ENCODE measurements around the gene PSKH1. TPM values are rescaled to one million over a fixed set of nuclear protein-coding genes. Genes with fewer than 3 reads are reported as not detected.

Gene PSKH1
- total RNA-seq, 2 experiments from 2014 or later: 7.1 to 8.0 TPM

DNA sequence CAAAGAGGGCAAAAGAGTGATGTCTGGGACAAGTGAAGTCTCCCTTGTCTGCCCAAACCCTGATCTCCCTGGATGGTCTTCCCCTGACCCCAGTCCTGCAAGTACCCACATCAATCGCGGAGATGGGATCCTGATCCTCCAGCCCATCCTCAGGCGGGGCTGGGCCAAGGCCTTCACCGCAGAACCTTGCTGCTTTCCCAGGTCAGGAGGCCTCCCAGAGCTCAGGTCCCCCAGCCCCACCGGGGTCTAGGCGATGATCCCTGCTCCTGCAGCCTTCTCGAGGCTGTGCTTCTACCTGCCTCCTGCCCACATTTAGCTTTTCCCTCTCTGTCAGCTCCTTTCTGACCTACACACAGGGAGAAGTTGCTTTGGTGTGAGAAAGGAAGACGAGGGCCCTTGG, 69.1 kb downstream of the PSKH1 start:
- Mint-ChIP-seq H3K4me3 (no peak overlapping the region), H3K27me3 (ENCODE audit: low read depth) (no peaks in the 10 kb centered on the region), H3K36me3 (ENCODE audit: low read depth) (peaks cover 7% of the 10 kb centered on the region), H3K9me3 (no peaks in the 10 kb centered on the region), H3K4me1 (ENCODE audit: low read depth) (peaks cover 5% of the 10 kb centered on the region), H3K27ac (no peak overlapping the region)
- intact Hi-C loops (cut with micrococcal nuclease): no loop called here
- DNase-seq: no peak
- CTCF ChIA-PET: interaction anchor here (0.6 to 1.1 kb wide), 2 partner anchors 145 to 238 kb away, joined by 3 read pairs; no protein-coding TSS in a partner anchor

DNA sequence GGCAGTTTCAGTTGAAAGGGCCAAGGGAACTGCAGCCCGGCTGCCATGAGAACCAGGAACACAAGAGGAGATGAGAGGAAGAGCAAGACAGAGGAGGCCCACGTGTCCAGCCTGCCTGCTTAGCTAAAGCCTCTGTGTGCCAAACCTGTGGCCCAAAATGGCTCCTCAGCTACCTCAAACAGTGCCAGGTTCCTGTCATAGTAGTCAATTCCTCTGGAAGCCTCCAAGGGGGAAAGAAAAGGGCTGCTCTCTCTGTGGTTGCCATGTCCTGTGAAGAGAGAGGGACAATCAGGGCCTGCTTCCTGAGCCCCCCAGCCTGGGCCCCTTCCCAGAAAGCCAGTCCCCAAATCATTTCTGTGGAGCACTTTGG, 70.2 kb downstream of the PSKH1 start:
- DNase-seq: no peak
- intact Hi-C loops (cut with micrococcal nuclease): no loop called here
- Mint-ChIP-seq H3K4me3 (no peak overlapping the region), H3K4me1 (ENCODE audit: low read depth) (peaks cover 10% of the 10 kb centered on the region), H3K9me3 (no peaks in the 10 kb centered on the region), H3K27me3 (ENCODE audit: low read depth) (no peaks in the 10 kb centered on the region), H3K27ac (no peak overlapping the region), H3K36me3 (ENCODE audit: low read depth) (peaks cover 6% of the 10 kb centered on the region)
- CTCF ChIA-PET: interaction anchor here (0.7 to 1.1 kb wide), 2 partner anchors 77 to 297 kb away, joined by 3 to 4 read pairs; no protein-coding TSS in a partner anchor

DNA sequence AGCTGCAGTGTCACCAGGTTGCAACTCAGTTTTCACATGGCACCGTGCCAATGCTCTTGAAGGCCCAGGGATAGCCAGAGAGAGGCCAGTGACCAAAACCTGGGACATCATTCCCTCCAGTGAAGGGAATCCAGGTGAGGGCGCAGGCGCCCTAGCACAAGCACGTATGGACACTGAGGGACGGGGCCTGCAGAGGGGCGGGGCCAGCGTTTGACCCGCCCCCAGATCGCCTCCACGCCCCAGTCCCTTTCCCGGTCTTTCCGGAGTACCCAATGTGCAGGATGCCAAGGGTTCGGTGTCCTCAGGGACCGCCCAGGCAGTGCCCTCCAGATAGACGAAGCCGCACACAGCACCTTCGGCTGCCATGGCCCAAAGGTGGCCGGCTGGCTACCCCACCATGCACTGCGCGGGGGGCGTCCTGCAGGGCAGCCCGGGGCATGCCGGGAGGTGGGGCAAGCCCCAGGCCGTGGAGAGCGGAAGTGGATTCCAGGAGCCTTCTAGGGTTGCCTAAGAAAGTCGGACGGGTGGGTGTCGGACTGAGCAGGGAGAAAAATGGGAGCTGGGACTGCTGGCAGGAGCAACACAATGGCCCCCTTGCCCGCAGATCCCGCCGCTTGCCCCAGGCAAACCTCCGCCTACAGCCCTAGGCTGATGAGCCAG, 70.7 kb downstream of the PSKH1 start:
- no peak overlapping the region for H3K27ac Mint-ChIP-seq
- no peaks in the 10 kb centered on the region for H3K27me3 Mint-ChIP-seq (ENCODE audit: low read depth)

DNA sequence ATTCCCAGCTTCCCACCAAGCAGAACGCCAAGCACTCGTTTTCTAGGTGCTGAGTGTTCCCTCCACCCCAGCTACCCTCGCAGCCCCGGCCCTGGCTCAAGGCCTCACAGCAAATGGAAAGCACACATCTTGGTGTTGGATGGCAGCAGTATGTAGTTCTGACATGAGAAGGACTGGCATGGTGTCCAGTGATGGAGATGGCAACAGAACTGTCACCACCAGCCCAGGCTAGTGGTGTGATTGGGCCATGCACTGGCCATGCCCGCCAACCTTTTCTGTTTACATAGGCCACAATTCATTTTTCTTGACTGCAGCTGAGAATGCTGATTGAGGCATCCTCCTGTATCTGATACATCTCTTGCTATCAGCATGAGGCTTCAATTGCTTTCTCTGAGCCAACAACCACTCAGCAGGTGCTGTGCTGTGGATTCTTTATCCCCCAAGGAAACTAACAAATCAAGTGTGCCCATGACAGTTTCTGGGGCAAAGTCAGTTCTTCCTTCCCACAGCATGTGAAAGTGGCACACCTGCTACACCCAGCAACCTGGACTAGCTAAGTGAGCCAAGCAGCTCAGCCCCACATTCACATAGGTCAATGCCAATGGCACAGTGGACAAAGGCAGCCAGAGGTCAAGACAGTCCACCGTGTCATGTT, 71.5 kb downstream of the PSKH1 start:
- Mint-ChIP-seq H3K27ac (no peak overlapping the region), H3K4me3 (no peak overlapping the region), H3K36me3 (ENCODE audit: low read depth) (peaks cover 3% of the 10 kb centered on the region), H3K27me3 (ENCODE audit: low read depth) (no peaks in the 10 kb centered on the region), H3K4me1 (ENCODE audit: low read depth) (peaks cover 10% of the 10 kb centered on the region), H3K9me3 (no peaks in the 10 kb centered on the region)
- intact Hi-C loops (cut with micrococcal nuclease): no loop called here
- CTCF ChIA-PET: interaction anchor here (1.2 to 1.4 kb wide), 2 partner anchors 22 to 76 kb away, joined by 3 to 5 read pairs; no protein-coding TSS in a partner anchor
- no peak for DNase-seq

More for the DNA sequence above, 70.7 kb downstream of the PSKH1 start:
- intact Hi-C loops (cut with micrococcal nuclease): no loop called here
- Mint-ChIP-seq H3K9me3 (no peaks in the 10 kb centered on the region), H3K4me1 (ENCODE audit: low read depth) (peaks cover 10% of the 10 kb centered on the region), H3K36me3 (ENCODE audit: low read depth) (peaks cover 3% of the 10 kb centered on the region), H3K4me3 (no peak overlapping the region)
- CTCF ChIA-PET: interaction anchor here (1.1 kb wide), 1 partner anchor 77 kb away, joined by 4 read pairs; no protein-coding TSS in a partner anchor
- DNase-seq: no peak

DNA sequence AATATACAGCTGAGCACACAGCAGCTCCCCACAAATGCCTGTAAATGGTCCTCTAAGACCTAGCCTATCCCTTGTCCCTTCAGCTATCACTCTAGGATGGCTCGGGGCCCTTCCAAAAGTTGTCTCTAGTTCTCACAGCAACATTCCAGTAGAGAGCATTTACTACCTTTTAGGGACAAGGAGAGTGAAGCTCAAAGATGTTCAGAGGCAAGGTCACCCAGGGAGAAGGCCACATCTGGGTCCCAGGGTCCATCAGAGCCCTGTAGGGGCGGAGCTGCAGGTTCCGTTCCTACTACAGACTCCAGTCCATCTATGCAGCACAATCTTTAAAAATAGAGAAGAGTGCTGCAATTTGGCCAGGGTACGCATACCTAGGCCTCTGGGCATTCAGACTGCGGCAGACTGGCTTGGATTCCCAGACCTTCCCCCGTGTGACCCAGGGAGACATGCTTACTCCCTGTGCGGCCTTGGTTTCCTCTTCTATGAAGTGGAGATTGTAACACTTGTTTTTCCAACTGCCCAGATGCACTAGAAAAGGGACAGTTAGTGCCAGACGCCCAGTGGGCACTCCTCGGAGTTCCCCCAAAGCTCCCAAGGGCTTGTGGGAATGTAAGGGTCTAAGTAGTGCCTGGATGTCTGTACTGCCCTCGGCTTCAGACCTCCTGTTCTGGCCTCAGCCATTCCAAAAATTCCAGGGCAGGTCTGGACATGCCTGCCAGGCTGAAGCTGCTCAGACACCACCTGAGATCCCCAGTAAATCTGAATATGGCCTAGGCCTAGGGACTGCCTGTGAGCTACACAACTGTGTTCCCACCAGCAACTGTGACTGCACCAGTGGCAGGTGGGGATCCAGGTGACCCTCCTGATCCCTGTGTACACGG, 72.9 kb downstream of the PSKH1 start:
- peaks cover 3% of the 10 kb centered on the region for H3K36me3 Mint-ChIP-seq (ENCODE audit: low read depth)
- DNase-seq: no peak
- H3K4me3 Mint-ChIP-seq: no peak overlapping the region
- H3K27me3 Mint-ChIP-seq (ENCODE audit: low read depth): no peaks in the 10 kb centered on the region
- H3K4me1 Mint-ChIP-seq (ENCODE audit: low read depth): peaks cover 10% of the 10 kb centered on the region
- intact Hi-C loops (cut with micrococcal nuclease): no loop called here
- H3K9me3 Mint-ChIP-seq: no peaks in the 10 kb centered on the region
- no peak overlapping the region for H3K27ac Mint-ChIP-seq
- CTCF ChIA-PET: interaction anchor here (0.6 to 1.4 kb wide), 6 partner anchors 24 to 103 kb away, joined by 3 to 5 read pairs (median 3); no protein-coding TSS in a partner anchor

DNA sequence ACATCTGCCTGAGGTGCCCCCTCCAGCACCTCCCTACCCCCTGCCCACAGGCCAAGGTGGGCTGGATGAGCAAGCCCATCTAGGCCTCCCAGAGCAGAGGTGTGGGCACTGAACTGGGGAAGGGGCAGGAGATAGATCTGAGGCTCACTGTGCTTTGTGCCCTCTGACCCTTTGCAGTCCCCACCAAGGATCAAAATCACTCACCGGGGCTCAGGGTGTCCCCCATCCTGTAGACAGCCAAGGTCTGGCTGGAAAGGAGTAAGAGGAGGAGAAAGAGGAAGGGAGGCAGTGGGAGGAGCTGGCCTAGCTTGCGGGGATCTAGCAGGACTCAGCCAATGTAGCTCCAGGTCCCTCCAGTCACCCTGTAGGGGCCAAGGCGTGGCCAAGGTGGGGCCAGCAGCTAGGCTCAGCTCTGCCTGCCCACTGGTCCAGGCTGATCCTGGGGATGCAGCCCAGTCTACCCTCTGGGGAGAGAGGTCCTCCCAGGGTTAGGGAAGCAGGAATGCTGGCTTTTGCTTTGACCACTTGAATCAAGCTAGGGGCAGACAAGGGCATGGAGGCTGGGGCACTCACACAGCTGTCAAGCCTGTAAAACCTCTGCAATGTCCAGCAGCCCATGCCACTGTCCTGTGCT, 73.6 kb downstream of the PSKH1 start:
- intact Hi-C loops (cut with micrococcal nuclease): no loop called here
- Mint-ChIP-seq H3K4me3 (peak overlapping the region; percentile 97), H3K27me3 (ENCODE audit: low read depth) (no peaks in the 10 kb centered on the region), H3K36me3 (ENCODE audit: low read depth) (peaks cover 3% of the 10 kb centered on the region), H3K9me3 (no peaks in the 10 kb centered on the region), H3K27ac (no peak overlapping the region), H3K4me1 (ENCODE audit: low read depth) (peaks cover 10% of the 10 kb centered on the region)
- DNase-seq: no peak
- CTCF ChIA-PET: interaction anchor here (0.6 to 1.4 kb wide), 3 partner anchors 74 to 93 kb away, joined by 3 to 4 read pairs (median 3); no protein-coding TSS in a partner anchor

DNA sequence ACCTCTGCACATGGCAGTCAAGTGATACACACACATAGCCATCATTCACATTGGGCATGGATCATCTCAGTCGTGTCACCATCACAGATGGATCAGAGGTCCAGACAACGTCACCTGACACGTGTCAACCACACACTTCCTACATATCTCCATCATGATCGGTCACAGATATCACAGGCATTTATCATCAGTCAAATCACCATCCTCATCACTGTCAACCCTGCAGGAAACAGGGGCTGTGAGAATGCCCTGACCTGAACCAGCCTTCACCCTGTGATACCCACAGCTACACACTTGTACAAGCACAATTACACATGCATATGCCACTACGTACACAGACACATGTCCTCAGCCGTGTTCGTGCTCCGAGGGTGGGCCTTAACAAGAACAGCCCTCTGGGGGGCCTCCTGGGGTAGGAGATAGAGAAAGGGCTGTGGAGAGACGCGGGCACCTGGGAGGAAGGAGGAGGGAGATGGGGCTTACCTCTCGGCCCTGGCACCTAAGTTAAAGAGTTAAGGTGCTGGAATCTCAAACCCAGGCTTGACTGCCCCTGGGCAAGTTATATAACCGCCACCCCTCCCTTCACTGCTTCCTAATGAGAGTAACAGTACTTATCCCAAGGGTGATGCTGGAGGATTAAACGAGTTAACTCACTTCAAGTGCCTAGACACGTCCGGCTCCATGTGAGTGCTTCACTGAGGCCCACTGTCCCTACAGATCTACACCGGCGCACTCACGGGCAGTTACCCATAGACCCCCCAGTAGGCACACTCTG, 74.3 kb downstream of the PSKH1 start:
- Mint-ChIP-seq H3K27ac (peak overlapping the region; percentile 78), H3K4me1 (ENCODE audit: low read depth) (peaks cover 10% of the 10 kb centered on the region), H3K9me3 (no peaks in the 10 kb centered on the region), H3K36me3 (ENCODE audit: low read depth) (peaks cover 3% of the 10 kb centered on the region), H3K27me3 (ENCODE audit: low read depth) (no peaks in the 10 kb centered on the region), H3K4me3 (peak overlapping the region; percentile 97)
- DNase-seq: peak; percentile 50
- intact Hi-C loops (cut with micrococcal nuclease): no loop called here
- CTCF ChIA-PET: interaction anchor here (1.1 to 1.4 kb wide), 2 partner anchors 73 to 84 kb away, joined by 3 to 4 read pairs; no protein-coding TSS in a partner anchor

DNA sequence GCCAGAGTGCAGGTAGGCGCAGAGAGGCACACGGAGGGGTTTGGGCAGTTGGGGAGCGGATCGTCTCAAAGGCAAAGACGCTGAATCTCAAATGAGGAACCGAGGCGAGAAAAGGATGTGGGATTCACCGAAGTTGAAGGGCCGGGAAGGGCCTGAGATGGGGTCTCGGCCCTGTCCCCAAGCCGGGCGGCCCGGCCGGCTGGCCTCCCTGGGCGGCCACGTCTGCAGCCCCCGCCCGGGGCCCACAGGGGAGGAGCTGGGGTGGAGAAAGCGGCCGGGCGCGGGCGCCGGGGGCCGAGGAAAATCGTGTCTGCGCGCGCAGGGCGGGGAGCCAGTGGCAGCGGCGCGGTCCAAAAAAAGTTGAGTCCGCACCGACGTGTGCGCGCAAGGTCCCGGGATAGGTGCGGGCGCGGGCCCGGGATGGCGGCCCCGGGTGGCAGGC, 74.9 kb downstream of the PSKH1 start:
- peaks cover 10% of the 10 kb centered on the region for H3K4me1 Mint-ChIP-seq (ENCODE audit: low read depth)
- H3K36me3 Mint-ChIP-seq (ENCODE audit: low read depth): peaks cover 2% of the 10 kb centered on the region
- peak; percentile 42 for DNase-seq
- CTCF ChIA-PET: interaction anchor here (1.4 kb wide), 1 partner anchor 84 kb away, joined by 4 read pairs; no protein-coding TSS in a partner anchor
- H3K27me3 Mint-ChIP-seq (ENCODE audit: low read depth): no peaks in the 10 kb centered on the region
- H3K27ac Mint-ChIP-seq: peak overlapping the region; percentile 78
- H3K4me3 Mint-ChIP-seq: peak overlapping the region; percentile 97
- intact Hi-C loops (cut with micrococcal nuclease): loop anchor here (1.0 to 2.0 kb wide), 12 partner anchors 16 to 487 kb away; partner anchors contain the start of genes ATP6V0D1, DDX28, DPEP2 and DUS2
- no peaks in the 10 kb centered on the region for H3K9me3 Mint-ChIP-seq

DNA sequence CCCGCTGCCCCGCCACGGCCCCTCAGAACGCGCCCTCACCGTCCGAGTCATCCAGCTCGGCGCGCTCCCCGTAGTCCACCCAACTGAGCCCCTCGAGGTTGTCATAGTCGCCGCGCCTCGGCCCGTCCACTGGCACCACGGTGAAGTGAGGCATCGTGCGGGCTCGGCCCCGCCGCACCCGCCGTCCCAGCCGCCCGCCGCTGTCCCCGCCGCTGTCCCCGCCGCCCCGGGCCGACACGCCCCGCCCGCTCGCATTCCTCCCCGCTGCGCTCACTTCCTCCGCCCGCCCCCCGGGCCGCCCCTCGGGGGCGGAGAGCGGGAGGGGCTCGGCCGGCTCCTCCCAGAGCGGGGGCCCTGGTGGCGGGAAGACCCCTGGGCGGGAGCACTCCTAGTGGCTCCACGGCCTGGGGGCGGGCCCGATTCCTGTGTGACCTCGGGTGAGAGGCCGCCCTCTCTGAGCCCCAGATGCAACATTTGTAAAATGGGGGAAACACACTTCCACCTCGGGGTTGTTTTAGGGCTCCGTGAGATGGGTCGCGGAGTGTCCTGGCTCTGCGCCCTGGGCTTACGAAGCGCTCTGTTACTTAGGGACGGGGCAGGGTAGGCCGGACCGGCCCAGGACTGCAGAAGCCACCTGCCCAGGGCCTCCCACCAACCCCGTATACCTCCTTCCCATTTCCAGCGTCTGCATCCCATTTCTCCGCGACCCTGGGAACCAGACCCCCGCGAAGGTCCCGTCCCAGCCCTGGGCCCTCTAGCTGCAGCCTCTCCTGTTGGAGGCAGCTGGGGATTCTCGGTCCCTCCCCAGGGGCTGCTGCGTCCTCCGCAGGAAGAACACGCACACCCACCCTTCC, 75.6 kb downstream of the PSKH1 start, which contains the start of gene SLC12A4:
SLC12A4 (minus strand) TSS at position 238 of the 854 bp plus-strand sequence; CDS start at position 154, 84 bp downstream.
- intact Hi-C loops (cut with micrococcal nuclease): loop anchor here (1.0 to 2.0 kb wide), 12 partner anchors 16 to 487 kb away; partner anchors contain the start of genes ATP6V0D1, DDX28, DPEP2 and DUS2
- CTCF ChIA-PET: interaction anchor here (1.0 to 1.4 kb wide), 4 partner anchors 19 to 35 kb away, joined by 3 to 4 read pairs (median 3); no protein-coding TSS in a partner anchor
- H3K36me3 Mint-ChIP-seq (ENCODE audit: low read depth): no peaks in the 10 kb centered on the region
- peak within 1 kb of the TSS; percentile 97 for H3K4me3 Mint-ChIP-seq
- H3K9me3 Mint-ChIP-seq: no peaks in the 10 kb centered on the region
- peak within 1 kb of the TSS; percentile 78 for H3K27ac Mint-ChIP-seq
- H3K4me1 Mint-ChIP-seq (ENCODE audit: low read depth): peaks cover 10% of the 10 kb centered on the region
- DNase-seq: peak; percentile 93
- no peaks in the 10 kb centered on the region for H3K27me3 Mint-ChIP-seq (ENCODE audit: low read depth)
